ENCODE results near the gene SBNO2. TPM values are rescaled to one million over a fixed set of nuclear protein-coding genes. Genes with fewer than 3 reads are reported as not detected.
"Not testable (repeated sequence)": the region's sequence is repeated elsewhere in the genome, so short reads cannot be mapped to it uniquely, and the experiment has no call there.

Gene SBNO2
- total and polyA plus RNA-seq, 4 donors, result 2.2 to 25.0 (median 15.0) TPM

- TF ChIP-seq REST (IDR thresholded peaks at IDR 0.05) (no peak), YY1 (IDR thresholded peaks at IDR 0.05) (peak; percentile 65), RAD21 (IDR thresholded peaks at IDR 0.05) (peak in 1 of 2 donors; percentile 9), EGR1 (IDR thresholded peaks at IDR 0.05; ENCODE audit: low read depth in 2 of 2) (peak; percentile 89 to 99), CTCF (IDR thresholded peaks at IDR 0.05; ENCODE audit: low read depth, low read length, missing input control) (peak; percentile 19), MAX (IDR thresholded peaks at IDR 0.05) (peak; percentile 94), TAF1 (conservative IDR thresholded peaks at IDR 0.05) (no peak)
Observed at GRCh38 chr19:1211494-1212234, 37.6 kb upstream of the SBNO2 start (continued).

- H3K9ac ChIP-seq (ENCODE audit: low read depth in 1 of 2, low read length in 2 of 2), result no peak overlapping the region
- 97% methylated on average over 13 of the region's 13 CpGs for WGBS
- no peak for DNase-seq (ENCODE audit: low spot score)
- H3K4me3 ChIP-seq (ENCODE audit: low read depth in 1 of 3, low read length in 3 of 3), result no peak overlapping the region
- no peak overlapping the region for H3K27ac ChIP-seq (ENCODE audit: low read depth in 1 of 2, low read length in 2 of 2)
- no peaks in the 10 kb centered on the region for H3K27me3 ChIP-seq (ENCODE audit: control insufficient read depth in 4 of 4, insufficient read depth in 4 of 4, low read length in 3 of 4)
- peaks cover 15 to 62% (median 44%) of the 10 kb centered on the region in 4 donors for H3K4me1 ChIP-seq (ENCODE audit: control insufficient read depth in 4 of 4, insufficient read depth in 4 of 4, low read length in 3 of 4)
- no peaks in the 10 kb centered on the region for H3K36me3 ChIP-seq (ENCODE audit: control insufficient read depth in 4 of 4, insufficient read depth in 3 of 4, low read depth in 1 of 4, low read length in 3 of 4)
- TF ChIP-seq TAF1 (conservative IDR thresholded peaks at IDR 0.05), result no peak
- TF ChIP-seq REST (IDR thresholded peaks at IDR 0.05), result no peak
- no peak for TF ChIP-seq ZBTB33 (IDR thresholded peaks at IDR 0.05)
- no peak for TF ChIP-seq EGR1 (IDR thresholded peaks at IDR 0.05; ENCODE audit: low read depth in 2 of 2)
- no peak for TF ChIP-seq ATF3 (IDR thresholded peaks at IDR 0.05)
- no peak for TF ChIP-seq CTCF (IDR thresholded peaks at IDR 0.05; ENCODE audit: low read depth, low read length, missing input control)
- TF ChIP-seq RAD21 (IDR thresholded peaks at IDR 0.05), result no peak
- no peaks in the 10 kb centered on the region for H3K9me3 ChIP-seq (ENCODE audit: control insufficient read depth in 4 of 4, low read length in 3 of 4)
Observed at GRCh38 chr19:1210227-1210538, 36.1 kb upstream of the SBNO2 start.

GRCh38 chr19:1208830-1209229 lies 34.8 kb upstream of the SBNO2 start:
- H3K9me3 ChIP-seq (ENCODE audit: control insufficient read depth in 4 of 4, low read length in 3 of 4); H3K4me3 ChIP-seq (ENCODE audit: low read depth in 1 of 3, low read length in 3 of 3); DNase-seq (ENCODE audit: low spot score); H3K36me3 ChIP-seq (ENCODE audit: control insufficient read depth in 4 of 4, insufficient read depth in 3 of 4, low read depth in 1 of 4, low read length in 3 of 4); H3K9ac ChIP-seq (ENCODE audit: low read depth in 1 of 2, low read length in 2 of 2); H3K27me3 ChIP-seq (ENCODE audit: control insufficient read depth in 4 of 4, insufficient read depth in 4 of 4, low read length in 3 of 4): not testable (repeated sequence)
- H3K27ac ChIP-seq (ENCODE audit: low read depth in 1 of 2, low read length in 2 of 2), result peak overlapping the region in 1 of 2 donors; percentile 3
- H3K4me1 ChIP-seq (ENCODE audit: control insufficient read depth in 4 of 4, insufficient read depth in 4 of 4, low read length in 3 of 4), result peaks cover 10 to 60% (median 36%) of the 10 kb centered on the region in 4 donors
- WGBS, result 68% methylated on average over 10 of the region's 10 CpGs

All from liver (tissue), 9 donors.